GM19238 (cell line): ENCODE measurements around the gene EPB41.
"Not testable (repeated sequence)": the region's sequence is repeated elsewhere in the genome, so short reads cannot be mapped to it uniquely, and the experiment has no call there.

Source experiments
- DNase-seq: peaks from one replicate; pipeline ENCODE4 v3.0.0; 2011; ENCODE audit warnings: low spot score; ENCODE audit not compliant: insufficient read length

The EPB41 gene

GRCh38 chr1:29099286-29099685, 184.9 kb downstream of the EPB41 start:
- DNase-seq = no peak

- no peak for DNase-seq
Measured at GRCh38 chr1:29100487-29100886, 186.1 kb downstream of the EPB41 start.

GRCh38 chr1:29105822-29106221, 191.5 kb downstream of the EPB41 start:
- DNase-seq = no peak

GRCh38 chr1:29108041-29108440, 193.7 kb downstream of the EPB41 start:
- not testable (repeated sequence) for DNase-seq

- DNase-seq = no peak
Measured at GRCh38 chr1:29112705-29113412, 198.5 kb downstream of the EPB41 start.

- DNase-seq = no peak
Measured at GRCh38 chr1:29113413-29114117, 199.2 kb downstream of the EPB41 start.

- no peak for DNase-seq
Measured at GRCh38 chr1:29114654-29115053, 200.3 kb downstream of the EPB41 start.

GRCh38 chr1:29117381-29117780, 203.0 kb downstream of the EPB41 start:
- no peak for DNase-seq

GRCh38 chr1:29119121-29119929, 205.0 kb downstream of the EPB41 start:
- DNase-seq = no peak

- DNase-seq = no peak
Measured at GRCh38 chr1:29120367-29120766, 206.0 kb downstream of the EPB41 start.

GRCh38 chr1:29120947-29121485, 206.6 kb downstream of the EPB41 start:
- no peak for DNase-seq

- no peak for DNase-seq
Measured at GRCh38 chr1:29121516-29121935, 207.2 kb downstream of the EPB41 start.

- no peak for DNase-seq
Measured at GRCh38 chr1:29121936-29122681, 207.7 kb downstream of the EPB41 start.

GRCh38 chr1:29122682-29123052, 208.3 kb downstream of the EPB41 start:
- DNase-seq = no peak

- DNase-seq = no peak
Measured at GRCh38 chr1:29123053-29123886, 208.9 kb downstream of the EPB41 start.

GRCh38 chr1:29123887-29124365, 209.6 kb downstream of the EPB41 start, which contains the start of gene TMEM200B:
Gene TMEM200B (minus strand): TSS chr1:29123903. CDS start chr1:29121828, 2,075 bp downstream.
- no peak for DNase-seq

GRCh38 chr1:29124366-29125236, 210.2 kb downstream of the EPB41 start:
- no peak for DNase-seq

- DNase-seq = no peak
Measured at GRCh38 chr1:29125237-29125641, 210.9 kb downstream of the EPB41 start.

GRCh38 chr1:29125788-29126187, 211.4 kb downstream of the EPB41 start:
- no peak for DNase-seq
